ENCODE results near the gene TRIM17.

The TRIM17 gene

GRCh38 chr1:228365271-228366061 is 51.2 kb downstream of the TRIM17 start:
- Mint-ChIP-seq H3K4me1 (no peaks in the 10 kb centered on the region), H3K27me3 (no peaks in the 10 kb centered on the region), H3K9me3 (no peaks in the 10 kb centered on the region), H3K36me3 (peaks cover 3% of the 10 kb centered on the region), H3K27ac (no peak overlapping the region), H3K4me3 (no peak overlapping the region)

- Mint-ChIP-seq H3K36me3 (peaks cover 3% of the 10 kb centered on the region), H3K9me3 (no peaks in the 10 kb centered on the region), H3K27ac (no peak overlapping the region), H3K27me3 (no peaks in the 10 kb centered on the region), H3K4me3 (no peak overlapping the region), H3K4me1 (no peaks in the 10 kb centered on the region)
Measured at GRCh38 chr1:228364706-228365213, 51.9 kb downstream of the TRIM17 start.

DNA sequence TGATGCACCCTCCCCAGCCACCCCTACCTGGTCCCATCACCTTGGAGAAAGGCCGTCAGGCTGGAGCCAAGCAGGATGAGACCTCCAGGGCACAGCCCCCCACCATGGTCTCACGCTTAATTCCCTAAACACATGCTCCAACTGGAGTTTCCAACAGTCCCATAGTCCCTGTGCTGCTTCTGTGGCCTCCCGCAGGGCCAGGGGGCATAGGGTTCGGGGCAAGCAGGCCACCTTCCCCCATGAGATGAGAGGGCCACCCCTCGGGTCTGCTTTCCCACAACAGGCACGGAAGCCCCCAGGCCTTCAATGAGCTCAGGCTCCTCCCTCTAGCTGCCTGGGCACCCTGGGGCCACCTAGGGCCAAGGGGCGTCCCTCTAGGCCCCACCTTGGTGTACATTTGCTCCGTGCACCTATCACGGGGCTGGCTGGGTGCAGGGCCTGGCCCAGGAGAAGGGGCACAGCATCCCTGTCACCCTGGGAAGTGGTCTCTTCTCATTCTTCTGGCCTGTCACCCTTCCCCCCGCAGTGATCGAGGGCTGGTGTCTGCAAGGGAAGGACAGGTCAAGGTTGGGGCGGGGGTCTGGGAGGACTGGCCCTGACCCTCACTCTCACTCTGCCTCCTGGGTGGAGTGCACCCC is 52.5 kb downstream of the TRIM17 start:
- Mint-ChIP-seq H3K27ac (no peak overlapping the region), H3K36me3 (peaks cover 3% of the 10 kb centered on the region), H3K4me1 (no peaks in the 10 kb centered on the region), H3K27me3 (no peaks in the 10 kb centered on the region), H3K9me3 (no peaks in the 10 kb centered on the region), H3K4me3 (no peak overlapping the region)

- Mint-ChIP-seq H3K4me3 (no peak overlapping the region), H3K4me1 (no peaks in the 10 kb centered on the region), H3K9me3 (no peaks in the 10 kb centered on the region), H3K36me3 (peaks cover 3% of the 10 kb centered on the region), H3K27ac (no peak overlapping the region), H3K27me3 (no peaks in the 10 kb centered on the region)
Measured at GRCh38 chr1:228363686-228364067, 53.0 kb downstream of the TRIM17 start.

GRCh38 chr1:228362884-228363450 is 53.7 kb downstream of the TRIM17 start:
- Mint-ChIP-seq H3K4me3 (no peak overlapping the region), H3K4me1 (no peaks in the 10 kb centered on the region), H3K9me3 (no peaks in the 10 kb centered on the region), H3K36me3 (peaks cover 3% of the 10 kb centered on the region), H3K27me3 (no peaks in the 10 kb centered on the region), H3K27ac (no peak overlapping the region)

DNA sequence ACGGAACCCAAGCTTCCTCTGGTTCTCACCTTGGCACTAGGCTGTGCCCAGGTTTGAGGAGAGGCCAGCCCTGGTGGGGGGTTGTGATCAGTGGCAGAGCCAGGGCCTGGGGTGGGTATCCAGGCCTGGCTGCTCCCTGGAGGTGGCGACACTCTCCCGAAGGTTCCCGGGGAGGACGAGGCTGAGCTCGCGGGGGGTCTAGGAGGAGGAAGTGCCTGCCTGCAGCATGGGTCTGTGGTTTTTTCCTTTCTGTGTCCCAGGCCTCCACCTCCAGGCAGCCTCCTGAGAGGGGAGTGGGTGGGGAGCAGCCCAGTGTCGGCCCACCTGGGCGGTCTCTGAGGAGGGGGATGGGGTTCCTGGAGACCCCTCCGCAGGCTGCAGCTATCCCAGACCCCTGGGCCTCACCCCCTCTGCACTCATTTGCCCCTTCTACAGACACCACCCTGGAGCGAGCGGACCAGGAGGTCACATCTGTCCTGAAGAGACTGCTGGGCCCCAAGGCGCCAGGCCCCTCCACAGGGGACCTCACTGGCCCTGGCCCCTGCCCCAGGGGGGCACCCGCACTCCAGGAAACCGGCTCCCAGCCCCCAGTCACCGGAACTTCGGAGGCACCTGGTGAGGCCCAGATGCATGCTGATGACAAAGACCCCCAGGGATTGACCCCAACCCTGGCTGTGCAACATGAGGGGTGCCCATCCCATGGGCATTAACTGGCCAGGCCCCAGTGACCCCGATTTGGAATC is 54.3 kb downstream of the TRIM17 start:
- Mint-ChIP-seq H3K9me3 (no peaks in the 10 kb centered on the region), H3K36me3 (peaks cover 3% of the 10 kb centered on the region), H3K27ac (no peak overlapping the region), H3K4me3 (no peak overlapping the region), H3K27me3 (no peaks in the 10 kb centered on the region), H3K4me1 (no peaks in the 10 kb centered on the region)

DNA sequence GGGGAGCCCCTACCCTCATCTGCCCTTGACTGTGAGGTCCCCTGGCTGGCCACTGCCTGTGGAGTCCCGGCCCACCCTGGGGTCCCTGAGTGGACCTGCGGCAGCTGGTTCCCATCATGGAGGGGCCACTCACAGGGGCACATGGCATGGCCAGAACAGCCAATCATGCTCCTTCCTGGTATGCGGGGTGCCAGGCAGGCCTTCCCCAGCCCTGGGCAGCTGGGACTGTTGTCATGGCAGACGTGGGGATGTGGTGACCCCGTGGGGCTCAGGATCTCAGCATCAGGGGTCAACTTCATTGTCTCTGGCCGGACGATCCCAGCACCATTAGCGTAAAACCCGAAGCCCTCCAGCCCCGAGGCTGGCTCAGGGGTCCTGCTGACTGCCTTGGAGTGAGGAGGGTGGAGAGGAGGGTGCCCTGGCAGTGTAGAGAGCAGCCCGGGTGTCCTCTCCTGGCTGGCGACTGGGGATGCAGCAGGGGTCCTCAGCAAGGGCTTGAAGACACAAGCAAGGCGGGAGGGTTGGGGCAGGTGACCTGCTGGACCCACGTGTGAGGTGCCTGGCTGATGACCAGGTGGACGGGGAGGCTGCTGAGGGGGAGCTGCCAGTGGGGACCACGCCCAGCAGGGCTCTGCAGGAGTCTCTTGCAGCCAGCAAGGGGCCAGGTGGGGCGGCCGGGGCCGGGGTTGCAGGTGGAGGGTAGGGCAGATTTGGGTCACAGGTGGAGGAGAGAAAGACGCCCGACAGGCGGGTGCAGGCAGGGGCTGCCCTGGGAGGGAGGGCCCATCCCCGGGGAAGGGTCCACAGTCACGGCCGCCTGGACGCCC is 55.1 kb downstream of the TRIM17 start:
- no peaks in the 10 kb centered on the region for H3K4me1 Mint-ChIP-seq
- H3K27me3 Mint-ChIP-seq: no peaks in the 10 kb centered on the region
- H3K36me3 Mint-ChIP-seq: peaks cover 3% of the 10 kb centered on the region
- H3K9me3 Mint-ChIP-seq: no peaks in the 10 kb centered on the region
- H3K27ac Mint-ChIP-seq: no peak overlapping the region
- no peak overlapping the region for H3K4me3 Mint-ChIP-seq

DNA sequence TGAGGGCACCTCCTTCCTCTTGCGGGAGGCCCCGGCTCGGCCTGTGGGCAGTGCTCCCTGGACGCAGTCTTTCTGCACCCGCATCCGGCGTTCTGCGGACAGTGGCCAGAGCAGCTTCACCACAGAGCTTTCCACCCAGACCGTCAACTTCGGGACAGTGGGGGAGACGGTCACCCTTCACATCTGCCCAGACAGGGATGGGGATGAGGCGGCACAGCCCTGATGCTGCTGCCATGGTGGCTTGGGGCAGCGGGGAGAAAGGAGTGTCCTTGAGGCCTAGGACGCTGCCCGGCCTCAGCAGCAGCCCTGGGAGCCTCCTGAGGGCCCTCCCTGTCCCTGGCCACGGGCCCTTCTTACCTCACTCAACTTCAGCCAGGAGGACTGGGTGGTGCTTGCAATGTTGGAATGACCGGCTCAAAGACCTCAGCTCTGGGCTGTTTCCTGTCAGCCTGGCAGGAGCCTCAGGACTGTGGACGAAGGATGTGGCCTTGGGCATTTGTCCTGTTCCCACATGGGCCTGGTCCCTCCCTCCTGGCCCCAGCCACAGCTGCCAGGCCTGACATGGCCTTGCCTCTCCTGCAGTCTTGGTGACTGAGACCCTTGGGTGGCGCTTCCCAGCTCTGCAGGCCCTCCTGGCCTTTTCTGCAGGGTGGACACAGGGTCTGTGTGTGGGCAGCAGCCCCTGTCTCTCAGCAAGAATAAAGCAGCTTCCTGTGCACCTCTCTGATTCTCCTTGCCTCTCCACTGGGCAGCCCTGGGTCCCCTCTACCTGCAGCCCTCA is 55.9 kb downstream of the TRIM17 start:
- Mint-ChIP-seq H3K36me3 (peaks cover 3% of the 10 kb centered on the region), H3K4me3 (no peak overlapping the region), H3K27me3 (no peaks in the 10 kb centered on the region), H3K9me3 (no peaks in the 10 kb centered on the region), H3K27ac (no peak overlapping the region), H3K4me1 (no peaks in the 10 kb centered on the region)

GRCh38 chr1:228359613-228360532 is 56.8 kb downstream of the TRIM17 start:
- no peaks in the 10 kb centered on the region for H3K27me3 Mint-ChIP-seq
- no peaks in the 10 kb centered on the region for H3K4me1 Mint-ChIP-seq
- H3K27ac Mint-ChIP-seq: no peak overlapping the region
- no peaks in the 10 kb centered on the region for H3K9me3 Mint-ChIP-seq
- peaks cover 3% of the 10 kb centered on the region for H3K36me3 Mint-ChIP-seq
- no peak overlapping the region for H3K4me3 Mint-ChIP-seq

DNA sequence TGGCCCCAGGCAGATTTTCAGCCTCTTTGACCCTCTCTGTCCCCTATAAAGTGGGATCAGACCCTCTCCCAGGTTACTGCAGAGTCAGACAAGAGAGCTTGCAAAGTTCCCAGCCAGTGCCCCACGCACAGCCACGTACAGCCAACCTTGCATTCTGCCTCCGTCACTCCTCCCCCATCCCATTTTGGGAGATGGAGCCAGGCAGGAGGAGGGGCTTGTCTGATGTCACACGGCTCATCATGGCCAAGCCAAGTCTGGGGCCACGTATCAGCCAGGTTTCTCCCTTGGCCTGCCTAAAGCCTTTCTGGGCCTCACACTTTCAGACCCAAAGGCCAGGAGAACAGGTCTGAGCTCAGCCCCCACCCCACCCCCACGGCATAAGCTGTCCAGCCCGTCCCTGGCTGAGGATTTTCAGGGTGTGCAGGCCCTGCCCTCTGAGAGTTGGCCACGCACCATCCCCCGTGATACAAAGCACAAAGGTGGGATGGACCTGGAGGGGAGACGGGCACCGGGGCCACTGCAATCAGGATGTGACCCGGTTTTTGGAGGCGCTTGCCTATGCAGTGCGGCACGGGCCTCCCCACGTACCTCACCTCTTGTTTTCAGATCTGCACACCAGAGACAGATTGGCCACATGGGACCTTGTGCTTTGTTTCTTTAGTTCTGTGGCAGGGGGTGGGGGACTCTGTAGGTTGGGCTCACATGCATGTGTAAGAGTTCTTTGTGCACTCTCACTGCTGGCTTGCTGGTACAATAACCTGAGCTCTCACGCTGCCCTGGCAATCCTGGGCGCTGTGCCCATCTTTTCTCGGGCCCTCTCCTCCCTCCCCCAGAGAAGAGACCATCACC is 57.7 kb downstream of the TRIM17 start:
- Mint-ChIP-seq H3K4me1 (no peaks in the 10 kb centered on the region), H3K9me3 (no peaks in the 10 kb centered on the region), H3K36me3 (peaks cover 1% of the 10 kb centered on the region), H3K4me3 (no peak overlapping the region), H3K27me3 (no peaks in the 10 kb centered on the region), H3K27ac (no peak overlapping the region)

DNA sequence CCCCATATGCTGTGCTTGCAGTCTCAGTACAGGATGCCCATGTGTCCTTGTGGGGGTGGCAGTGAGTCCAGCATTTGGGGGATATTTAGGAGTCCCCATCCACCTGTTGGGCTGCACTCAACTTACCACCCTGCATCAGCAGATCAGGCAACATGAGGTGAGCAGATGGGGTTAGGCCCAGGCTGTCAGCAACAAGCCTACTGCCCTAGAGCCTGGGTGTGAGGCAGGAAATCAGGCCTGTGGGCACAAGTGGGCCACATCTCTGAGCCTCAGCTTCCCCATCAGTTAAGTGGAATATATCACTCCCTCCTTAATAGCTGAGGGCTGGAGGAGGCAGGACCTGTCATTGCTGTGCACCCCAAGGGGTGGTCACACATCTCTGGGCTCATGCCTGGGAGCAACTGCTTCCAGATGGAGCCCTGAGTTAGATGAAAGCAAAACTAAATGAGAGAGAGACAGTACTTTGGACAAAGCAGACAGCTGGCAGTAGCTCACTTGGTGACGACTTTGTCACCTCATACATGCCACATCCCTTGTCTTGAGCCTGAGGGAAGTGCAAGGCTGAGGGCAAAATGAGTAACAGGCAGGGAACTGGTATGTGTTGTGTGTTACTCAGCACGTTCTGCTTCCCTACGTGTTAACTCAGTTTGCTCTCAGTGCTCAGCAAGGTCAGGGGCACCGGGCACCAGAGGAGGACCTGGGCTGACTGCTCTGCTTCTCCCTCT is 58.5 kb downstream of the TRIM17 start:
- H3K9me3 Mint-ChIP-seq: no peaks in the 10 kb centered on the region
- no peaks in the 10 kb centered on the region for H3K27me3 Mint-ChIP-seq
- H3K4me1 Mint-ChIP-seq: no peaks in the 10 kb centered on the region
- no peak overlapping the region for H3K27ac Mint-ChIP-seq
- no peaks in the 10 kb centered on the region for H3K36me3 Mint-ChIP-seq
- no peak overlapping the region for H3K4me3 Mint-ChIP-seq
